ENCODE results near the gene MYBPH.

DNA sequence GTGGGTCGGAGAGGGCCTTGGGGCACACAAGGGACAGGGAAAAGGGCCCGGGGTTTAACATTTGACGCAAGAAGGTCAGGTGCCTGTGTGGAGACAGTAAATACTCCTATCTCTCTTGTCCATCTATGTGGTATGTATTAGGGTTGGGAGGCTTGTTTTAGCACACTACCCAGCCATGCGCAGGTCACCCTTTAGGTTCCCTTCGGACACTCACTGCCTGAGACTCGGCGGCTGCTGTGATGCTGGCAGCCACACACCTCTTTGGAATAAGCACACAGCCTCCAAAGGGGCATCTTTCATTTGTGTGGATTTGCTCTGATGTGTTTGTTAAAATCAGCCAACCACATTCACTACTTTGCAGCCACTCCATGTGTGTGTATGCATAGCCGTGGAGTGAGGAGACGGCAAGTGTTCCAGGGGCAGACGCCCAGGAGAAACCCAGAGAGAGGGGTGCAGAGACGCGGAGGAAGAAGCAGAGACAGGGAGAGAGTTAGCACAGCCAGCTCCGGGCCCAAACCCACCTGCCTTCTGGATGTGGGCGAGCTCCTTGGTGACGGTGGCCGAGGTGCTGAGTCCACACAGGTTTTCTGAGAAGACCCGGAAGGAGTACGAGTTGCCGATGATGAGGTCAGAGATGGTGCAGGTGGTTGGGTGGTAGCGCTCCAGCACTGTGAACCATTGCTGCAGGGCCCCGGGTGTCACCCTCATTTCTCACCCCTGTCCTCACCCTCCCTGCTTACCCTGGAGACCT is 5.7 kb downstream of the MYBPH start:
- TF ChIP-seq, protein P1, sequence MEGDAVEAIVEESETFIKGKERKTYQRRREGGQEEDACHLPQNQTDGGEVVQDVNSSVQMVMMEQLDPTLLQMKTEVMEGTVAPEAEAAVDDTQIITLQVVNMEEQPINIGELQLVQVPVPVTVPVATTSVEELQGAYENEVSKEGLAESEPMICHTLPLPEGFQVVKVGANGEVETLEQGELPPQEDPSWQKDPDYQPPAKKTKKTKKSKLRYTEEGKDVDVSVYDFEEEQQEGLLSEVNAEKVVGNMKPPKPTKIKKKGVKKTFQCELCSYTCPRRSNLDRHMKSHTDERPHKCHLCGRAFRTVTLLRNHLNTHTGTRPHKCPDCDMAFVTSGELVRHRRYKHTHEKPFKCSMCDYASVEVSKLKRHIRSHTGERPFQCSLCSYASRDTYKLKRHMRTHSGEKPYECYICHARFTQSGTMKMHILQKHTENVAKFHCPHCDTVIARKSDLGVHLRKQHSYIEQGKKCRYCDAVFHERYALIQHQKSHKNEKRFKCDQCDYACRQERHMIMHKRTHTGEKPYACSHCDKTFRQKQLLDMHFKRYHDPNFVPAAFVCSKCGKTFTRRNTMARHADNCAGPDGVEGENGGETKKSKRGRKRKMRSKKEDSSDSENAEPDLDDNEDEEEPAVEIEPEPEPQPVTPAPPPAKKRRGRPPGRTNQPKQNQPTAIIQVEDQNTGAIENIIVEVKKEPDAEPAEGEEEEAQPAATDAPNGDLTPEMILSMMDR (IDR thresholded peaks at IDR 0.05): no peak
- TF ChIP-seq ZFX (IDR thresholded peaks at IDR 0.05; ENCODE audit: borderline replicate concordance): no peak
